ENCODE results near the gene DAPP1. TPM values are rescaled to one million over a fixed set of nuclear protein-coding genes. Genes with fewer than 3 reads are reported as not detected.

Gene DAPP1
- polyA plus RNA-seq, 2 of the 4 experiments (the other 2 are of a cell fraction) = 0.03 TPM; not detected in 1

DNA sequence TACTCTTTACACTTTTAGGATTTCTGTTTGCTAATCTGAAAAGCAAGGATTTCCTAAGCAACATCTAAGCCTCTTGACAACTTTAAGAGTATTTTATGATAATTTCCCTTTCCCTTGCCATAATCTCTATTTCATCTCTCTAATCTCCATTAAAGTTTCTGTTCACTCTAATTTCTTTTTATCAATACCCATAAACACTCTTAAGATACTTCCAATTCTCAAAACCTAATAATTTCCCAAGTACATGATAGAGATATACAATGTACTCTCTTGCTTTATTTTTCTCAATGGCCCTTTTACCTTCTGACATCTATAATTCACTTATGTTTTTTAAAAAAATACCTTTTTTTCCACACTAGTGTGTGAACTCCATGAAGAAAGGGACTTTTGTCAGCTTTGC lies 26.8 kb downstream of the DAPP1 start:
- no peaks in the 10 kb centered on the region for H3K4me1 ChIP-seq
- TF ChIP-seq HOXA7 (CRISPR knock-in tag; IDR thresholded peaks at IDR 0.05) = no peak
- no peak for TF ChIP-seq RNF2 (IDR thresholded peaks at IDR 0.05; ENCODE audit: borderline replicate concordance, low read depth)
- TF ChIP-seq TFCP2L1 (CRISPR knock-in tag; IDR thresholded peaks at IDR 0.05) = no peak
- no peak for TF ChIP-seq NPAS2 (CRISPR knock-in tag; IDR thresholded peaks at IDR 0.05; ENCODE audit: borderline replicate concordance)
- no peak for TF ChIP-seq EHMT2 (IDR thresholded peaks at IDR 0.05; ENCODE audit: low read depth)
- no peak for TF ChIP-seq POLR2AphosphoS2 (conservative IDR thresholded peaks at IDR 0.05; ENCODE audit: low read length)
- no peak for TF ChIP-seq EHF (CRISPR knock-in tag; IDR thresholded peaks at IDR 0.05)
- no peak for TF ChIP-seq JUNB (IDR thresholded peaks at IDR 0.05)
- no peak for TF ChIP-seq EP300 (IDR thresholded peaks at IDR 0.05)
- no peak for TF ChIP-seq PHF8 (IDR thresholded peaks at IDR 0.05; ENCODE audit: borderline replicate concordance, low read depth)
- no peak for TF ChIP-seq HOXB5 (CRISPR knock-in tag; IDR thresholded peaks at IDR 0.05)
- TF ChIP-seq BCL3 (IDR thresholded peaks at IDR 0.05) = no peak
- no peak for TF ChIP-seq CEBPB (IDR thresholded peaks at IDR 0.05)
- no peak for TF ChIP-seq ESRRA (IDR thresholded peaks at IDR 0.05; ENCODE audit: borderline replicate concordance, low read length)
- no peak for TF ChIP-seq CHD4 (IDR thresholded peaks at IDR 0.05; ENCODE audit: borderline replicate concordance)
- no peak for ATAC-seq
- H3K4me3 ChIP-seq = no peak overlapping the region
- CTCF ChIA-PET = no interaction called here
- H3K27ac ChIP-seq = no peak overlapping the region
- FAIRE-seq = no peak
- DNase-seq (ENCODE audit: low read depth in 1 of 2, low spot score in 1 of 2) = no peak
- no peak overlapping the region for H3K4me2 ChIP-seq
- no peaks in the 10 kb centered on the region for H3K9me3 ChIP-seq
- POLR2A ChIA-PET = no interaction called here

DNA sequence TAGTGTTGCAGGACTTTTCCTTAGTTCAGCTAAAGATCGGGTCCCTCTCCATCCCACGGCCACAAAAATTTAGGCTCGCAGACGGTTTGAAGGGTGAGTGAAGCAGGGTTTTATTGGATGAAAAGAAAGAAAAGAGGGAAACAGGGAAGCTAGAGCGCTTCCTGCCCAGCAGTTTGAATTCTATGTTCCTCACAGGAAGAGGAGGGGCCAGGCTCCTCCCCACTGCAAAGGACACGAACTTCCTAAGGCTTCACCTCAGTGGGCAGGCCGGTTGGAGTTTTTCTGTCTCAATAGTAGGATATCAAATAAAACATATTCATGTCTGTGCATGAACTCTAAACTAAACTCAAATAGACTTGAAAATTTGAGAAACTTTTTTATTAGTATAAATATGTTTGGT lies 27.4 kb downstream of the DAPP1 start:
- 77% methylated on average over 7 of the region's 7 CpGs for WGBS (ENCODE audit: missing lambda C conversion rate)
- no peaks in the 10 kb centered on the region for H3K9me3 ChIP-seq
- DNase-seq (ENCODE audit: low read depth in 1 of 2, low spot score in 1 of 2) (no peak), ATAC-seq (no peak), FAIRE-seq (no peak)
- ChIA-PET POLR2A (no interaction called here), CTCF (no interaction called here)
- no peak overlapping the region for H3K27ac ChIP-seq
- H3K4me2 ChIP-seq = no peak overlapping the region
- no peak overlapping the region for H3K4me3 ChIP-seq
- no peak for TF ChIP-seq BCL3 (IDR thresholded peaks at IDR 0.05)
- no peak for TF ChIP-seq ZC3H11A (IDR thresholded peaks at IDR 0.05)
- no peak for TF ChIP-seq CEBPB (IDR thresholded peaks at IDR 0.05)
- no peak for TF ChIP-seq NR3C1 (IDR thresholded peaks at IDR 0.05)
- no peak for TF ChIP-seq RFX5 (IDR thresholded peaks at IDR 0.05)
- no peak for TF ChIP-seq ESRRA (IDR thresholded peaks at IDR 0.05; ENCODE audit: borderline replicate concordance, low read length)
- TF ChIP-seq EHMT2 (IDR thresholded peaks at IDR 0.05; ENCODE audit: low read depth) = no peak
- TF ChIP-seq JUN (IDR thresholded peaks at IDR 0.05) = no peak
- TF ChIP-seq HEYL (CRISPR knock-in tag; IDR thresholded peaks at IDR 0.05) = no peak
- TF ChIP-seq NFE2L2 (conservative IDR thresholded peaks at IDR 0.05; ENCODE audit: low read length) = no peak
- TF ChIP-seq BHLHE40 (IDR thresholded peaks at IDR 0.05; ENCODE audit: low read depth, low read length) = no peak
- TF ChIP-seq RARB (CRISPR knock-in tag; IDR thresholded peaks at IDR 0.05) = no peak
- no peak for TF ChIP-seq JUNB (IDR thresholded peaks at IDR 0.05)
- TF ChIP-seq REST (IDR thresholded peaks at IDR 0.05) = no peak
- H3K4me1 ChIP-seq = no peaks in the 10 kb centered on the region

All from A549 (cell line).